ENCODE measurements around the gene CFAP61. TPM values are rescaled to one million over a fixed set of nuclear protein-coding genes. Genes with fewer than 3 reads are reported as not detected.

The CFAP61 gene
- polyA plus RNA-seq, 1 experiment, result not detected

DNA sequence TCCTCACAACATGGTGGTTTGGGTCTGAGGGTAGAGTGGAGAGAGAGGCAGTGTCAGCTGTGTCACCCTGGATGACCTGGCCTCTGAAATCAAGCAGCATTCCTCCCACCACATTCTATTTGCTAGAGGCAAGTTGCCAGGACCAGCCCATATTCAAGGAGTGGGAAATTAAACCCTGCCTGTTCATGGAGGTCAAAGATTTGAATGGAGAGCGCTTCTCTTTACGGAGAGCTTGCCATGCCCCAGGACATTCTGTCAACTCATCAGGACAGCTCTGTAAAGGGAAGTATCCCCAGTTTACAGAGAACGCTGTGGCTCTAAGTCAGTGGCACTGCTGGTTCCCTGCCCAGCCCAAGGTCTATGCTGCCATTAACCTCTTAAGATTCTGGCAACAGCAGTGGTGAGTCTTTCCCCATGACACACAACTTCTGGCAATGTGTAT is 225.6 kb downstream of the CFAP61 start:
- ChIA-PET CTCF (no interaction called here), POLR2A (no interaction called here)
- H3K27ac ChIP-seq (ENCODE audit: low read depth, low read length), result no peak overlapping the region
- TF ChIP-seq, protein P1, sequence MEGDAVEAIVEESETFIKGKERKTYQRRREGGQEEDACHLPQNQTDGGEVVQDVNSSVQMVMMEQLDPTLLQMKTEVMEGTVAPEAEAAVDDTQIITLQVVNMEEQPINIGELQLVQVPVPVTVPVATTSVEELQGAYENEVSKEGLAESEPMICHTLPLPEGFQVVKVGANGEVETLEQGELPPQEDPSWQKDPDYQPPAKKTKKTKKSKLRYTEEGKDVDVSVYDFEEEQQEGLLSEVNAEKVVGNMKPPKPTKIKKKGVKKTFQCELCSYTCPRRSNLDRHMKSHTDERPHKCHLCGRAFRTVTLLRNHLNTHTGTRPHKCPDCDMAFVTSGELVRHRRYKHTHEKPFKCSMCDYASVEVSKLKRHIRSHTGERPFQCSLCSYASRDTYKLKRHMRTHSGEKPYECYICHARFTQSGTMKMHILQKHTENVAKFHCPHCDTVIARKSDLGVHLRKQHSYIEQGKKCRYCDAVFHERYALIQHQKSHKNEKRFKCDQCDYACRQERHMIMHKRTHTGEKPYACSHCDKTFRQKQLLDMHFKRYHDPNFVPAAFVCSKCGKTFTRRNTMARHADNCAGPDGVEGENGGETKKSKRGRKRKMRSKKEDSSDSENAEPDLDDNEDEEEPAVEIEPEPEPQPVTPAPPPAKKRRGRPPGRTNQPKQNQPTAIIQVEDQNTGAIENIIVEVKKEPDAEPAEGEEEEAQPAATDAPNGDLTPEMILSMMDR (IDR thresholded peaks at IDR 0.05; ENCODE audit: low read depth, low read length), result no peak
- no peaks in the 10 kb centered on the region for H3K9me3 ChIP-seq (ENCODE audit: control insufficient read depth, insufficient read depth, low read length)
- peaks cover 10% of the 10 kb centered on the region for H3K27me3 ChIP-seq (ENCODE audit: control insufficient read depth, insufficient read depth, low read length)
- no peak overlapping the region for H3K4me3 ChIP-seq (ENCODE audit: low read depth, low read length)
- DNase-seq (ENCODE audit: low read depth, low spot score), result no peak

DNA sequence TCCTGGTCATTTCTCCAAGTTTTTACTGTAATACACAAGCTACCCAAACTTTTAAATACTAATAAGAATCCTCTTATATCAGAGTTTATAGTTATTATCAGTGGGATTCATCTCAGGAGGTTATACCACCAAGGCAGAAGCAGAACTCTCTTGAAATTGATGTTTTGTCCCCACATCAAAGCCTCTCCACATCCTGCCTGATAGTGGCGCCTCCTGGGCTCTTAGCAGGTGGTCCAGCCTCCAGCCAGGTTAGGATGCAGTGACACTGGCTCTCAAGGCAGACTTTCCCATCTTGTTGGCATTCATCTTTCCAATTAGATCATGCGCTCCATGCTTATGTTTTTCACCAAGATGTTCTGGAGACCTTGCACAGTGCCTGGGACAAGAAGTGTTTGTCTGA is 233.7 kb downstream of the CFAP61 start:
- no peak overlapping the region for H3K4me3 ChIP-seq (ENCODE audit: low read depth, low read length)
- TF ChIP-seq, protein P1 (IDR thresholded peaks at IDR 0.05; ENCODE audit: low read depth, low read length), result no peak
- no peaks in the 10 kb centered on the region for H3K27me3 ChIP-seq (ENCODE audit: control insufficient read depth, insufficient read depth, low read length)
- no peak overlapping the region for H3K27ac ChIP-seq (ENCODE audit: low read depth, low read length)
- H3K9me3 ChIP-seq (ENCODE audit: control insufficient read depth, insufficient read depth, low read length), result no peaks in the 10 kb centered on the region
- ChIA-PET POLR2A (no interaction called here), CTCF (interaction anchor here (0.6 to 0.7 kb wide), 2 partner anchors 235 to 310 kb away, joined by 3 read pairs; no protein-coding TSS in a partner anchor)
- DNase-seq (ENCODE audit: low read depth, low spot score), result no peak

DNA sequence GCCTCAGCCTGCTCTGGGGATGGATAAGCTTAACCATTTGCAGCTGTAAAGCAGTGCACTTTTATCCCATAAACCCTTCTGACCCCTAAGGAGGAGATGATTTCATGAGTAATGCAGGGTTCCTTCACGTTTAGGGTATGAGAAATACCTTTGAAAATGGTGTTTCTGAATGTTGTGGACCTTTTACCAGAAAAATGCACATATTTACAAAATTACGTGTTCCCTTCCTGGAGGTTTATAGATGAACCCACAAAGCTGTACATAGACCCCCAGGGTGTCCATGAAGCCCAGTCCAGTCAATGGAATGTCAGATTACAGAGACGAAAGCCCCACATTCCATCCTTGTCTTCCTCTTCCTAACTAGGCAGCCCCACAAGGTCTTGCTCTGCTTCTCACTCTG is 237.0 kb downstream of the CFAP61 start:
- ChIA-PET CTCF (no interaction called here), POLR2A (no interaction called here)
- Histone ChIP-seq H3K9me3 (ENCODE audit: control insufficient read depth, insufficient read depth, low read length) (no peaks in the 10 kb centered on the region), H3K27ac (ENCODE audit: low read depth, low read length) (no peak overlapping the region), H3K4me3 (ENCODE audit: low read depth, low read length) (no peak overlapping the region), H3K27me3 (ENCODE audit: control insufficient read depth, insufficient read depth, low read length) (no peaks in the 10 kb centered on the region)
- TF ChIP-seq, protein P1 (IDR thresholded peaks at IDR 0.05; ENCODE audit: low read depth, low read length), result no peak
- DNase-seq (ENCODE audit: low read depth, low spot score), result no peak

DNA sequence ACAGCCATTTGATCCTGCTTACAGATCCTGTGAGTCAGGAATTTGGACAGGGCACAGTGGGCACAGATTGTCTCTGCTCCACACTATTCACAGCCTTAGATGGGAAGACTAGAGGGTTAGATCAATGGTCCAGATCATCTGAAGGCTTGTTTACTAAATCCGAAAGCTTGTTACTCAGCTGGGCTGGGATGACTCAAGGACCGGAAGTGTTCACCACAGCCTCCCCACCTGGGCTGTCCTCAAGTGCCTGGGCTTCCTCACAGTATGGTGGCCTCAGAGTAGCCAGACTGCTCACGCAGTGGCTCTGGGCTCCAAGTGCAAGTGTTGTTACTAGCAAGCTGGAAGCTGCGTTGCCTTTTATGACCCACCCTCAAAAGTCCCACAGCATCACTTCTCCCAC is 240.1 kb downstream of the CFAP61 start:
- Histone ChIP-seq H3K27me3 (ENCODE audit: control insufficient read depth, insufficient read depth, low read length) (no peaks in the 10 kb centered on the region), H3K27ac (ENCODE audit: low read depth, low read length) (no peak overlapping the region), H3K9me3 (ENCODE audit: control insufficient read depth, insufficient read depth, low read length) (no peaks in the 10 kb centered on the region), H3K4me3 (ENCODE audit: low read depth, low read length) (no peak overlapping the region)
- POLR2A ChIA-PET, result no interaction called here
- TF ChIP-seq, protein P1 (IDR thresholded peaks at IDR 0.05; ENCODE audit: low read depth, low read length), result no peak
- no peak for DNase-seq (ENCODE audit: low read depth, low spot score)
- CTCF ChIA-PET, result no interaction called here

DNA sequence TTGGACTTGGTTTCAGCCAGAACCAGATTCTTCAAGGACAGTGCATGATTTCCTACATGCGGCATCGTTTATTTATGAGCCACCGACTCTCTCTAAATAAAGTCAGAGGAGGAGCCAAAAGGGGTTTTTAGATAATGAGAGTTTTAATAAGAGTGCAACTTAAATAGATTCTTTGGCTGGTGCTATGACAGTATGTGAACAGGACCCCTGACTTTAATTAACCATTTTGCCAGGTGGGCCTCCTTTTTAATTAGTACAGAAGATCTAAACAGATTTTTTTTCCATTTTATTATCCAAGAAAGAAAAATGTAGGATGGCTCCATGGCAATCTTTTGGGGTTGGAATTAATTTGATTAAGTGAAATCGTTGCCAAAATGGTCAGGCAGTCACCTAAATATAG is 240.8 kb downstream of the CFAP61 start:
- ChIA-PET POLR2A (no interaction called here), CTCF (interaction anchor here (1.1 kb wide), 1 partner anchor 301 kb away, joined by 3 read pairs; no protein-coding TSS in a partner anchor)
- TF ChIP-seq, protein P1 (IDR thresholded peaks at IDR 0.05; ENCODE audit: low read depth, low read length), result no peak
- Histone ChIP-seq H3K27ac (ENCODE audit: low read depth, low read length) (no peak overlapping the region), H3K9me3 (ENCODE audit: control insufficient read depth, insufficient read depth, low read length) (no peaks in the 10 kb centered on the region), H3K4me3 (ENCODE audit: low read depth, low read length) (no peak overlapping the region), H3K27me3 (ENCODE audit: control insufficient read depth, insufficient read depth, low read length) (no peaks in the 10 kb centered on the region)
- no peak for DNase-seq (ENCODE audit: low read depth, low spot score)

Measured in AG04450 (cell line).